ENCODE data around the gene FAU. TPM values are rescaled to one million over a fixed set of nuclear protein-coding genes. Genes with fewer than 3 reads are reported as not detected.

FAU gene
- total RNA-seq, 1 donor from 2014 or later: 1,253 TPM

- H3K27ac ChIP-seq: peak overlapping the region; percentile 93 to 97
- no peaks in the 10 kb centered on the region for H3K27me3 ChIP-seq
- TF ChIP-seq, protein P1, sequence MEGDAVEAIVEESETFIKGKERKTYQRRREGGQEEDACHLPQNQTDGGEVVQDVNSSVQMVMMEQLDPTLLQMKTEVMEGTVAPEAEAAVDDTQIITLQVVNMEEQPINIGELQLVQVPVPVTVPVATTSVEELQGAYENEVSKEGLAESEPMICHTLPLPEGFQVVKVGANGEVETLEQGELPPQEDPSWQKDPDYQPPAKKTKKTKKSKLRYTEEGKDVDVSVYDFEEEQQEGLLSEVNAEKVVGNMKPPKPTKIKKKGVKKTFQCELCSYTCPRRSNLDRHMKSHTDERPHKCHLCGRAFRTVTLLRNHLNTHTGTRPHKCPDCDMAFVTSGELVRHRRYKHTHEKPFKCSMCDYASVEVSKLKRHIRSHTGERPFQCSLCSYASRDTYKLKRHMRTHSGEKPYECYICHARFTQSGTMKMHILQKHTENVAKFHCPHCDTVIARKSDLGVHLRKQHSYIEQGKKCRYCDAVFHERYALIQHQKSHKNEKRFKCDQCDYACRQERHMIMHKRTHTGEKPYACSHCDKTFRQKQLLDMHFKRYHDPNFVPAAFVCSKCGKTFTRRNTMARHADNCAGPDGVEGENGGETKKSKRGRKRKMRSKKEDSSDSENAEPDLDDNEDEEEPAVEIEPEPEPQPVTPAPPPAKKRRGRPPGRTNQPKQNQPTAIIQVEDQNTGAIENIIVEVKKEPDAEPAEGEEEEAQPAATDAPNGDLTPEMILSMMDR (IDR thresholded peaks at IDR 0.05): no peak
- H3K36me3 ChIP-seq: peaks cover 28 to 43% of the 10 kb centered on the region in 2 donors
- intact Hi-C loops (cut with DNase I): loop anchor here (1.0 to 10.0 kb wide), 8 partner anchors 12 to 280 kb away; partner anchors contain the start of genes ATG2A, FAU, MAP4K2 and MRPL49
- peak overlapping the region; percentile 85 to 90 for H3K4me3 ChIP-seq
- H3K4me1 ChIP-seq: peaks cover 10% of the 10 kb centered on the region in 2 donors
- H3K9me3 ChIP-seq: no peaks in the 10 kb centered on the region
- no peak for DNase-seq (ENCODE audit: low spot score in 2 of 2)
Observed at GRCh38 chr11:65084598-65085375, 37.1 kb downstream of the FAU start.

GRCh38 chr11:65083834-65084597 lies 37.9 kb downstream of the FAU start, which contains the start of the genes CDCA5 and ZFPL1:
TSS of gene CDCA5 (minus strand) at chr11:65084040. CDS start at chr11:65083978, 62 bp downstream.
TSS of gene ZFPL1 (plus strand) at chr11:65084222. CDS start at chr11:65084699, 477 bp downstream.
- TF ChIP-seq, protein P1 (IDR thresholded peaks at IDR 0.05): no peak
- H3K27me3 ChIP-seq: no peaks in the 10 kb centered on the region
- H3K36me3 ChIP-seq: peaks cover 28 to 37% of the 10 kb centered on the region in 2 donors

GRCh38 chr11:65083134-65083833 lies 38.6 kb downstream of the FAU start:
- Histone ChIP-seq H3K4me1 (peaks cover 10% of the 10 kb centered on the region in 2 donors), H3K36me3 (peaks cover 26 to 29% of the 10 kb centered on the region in 2 donors), H3K27me3 (no peaks in the 10 kb centered on the region), H3K27ac (peak overlapping the region; percentile 93 to 97), H3K4me3 (peak overlapping the region; percentile 85 to 90), H3K9me3 (no peaks in the 10 kb centered on the region)
- TF ChIP-seq, protein P1 (IDR thresholded peaks at IDR 0.05): no peak
- no peak for DNase-seq (ENCODE audit: low spot score in 2 of 2)
- intact Hi-C loops (cut with DNase I): loop anchor here (5.0 to 10.0 kb wide), 3 partner anchors 41 to 278 kb away; partner anchors contain the start of genes MAP4K2, SAC3D1 and SNX15

More at GRCh38 chr11:65083834-65084597, 37.9 kb downstream of the FAU start, which contains the start of the genes CDCA5 and ZFPL1:
- peak; percentile 77 to 97 for DNase-seq (ENCODE audit: low spot score in 2 of 2)
- H3K9me3 ChIP-seq: no peaks in the 10 kb centered on the region
- intact Hi-C loops (cut with DNase I): loop anchor here (1.0 to 10.0 kb wide), 8 partner anchors 12 to 279 kb away; partner anchors contain the start of genes ATG2A, FAU, MAP4K2 and MRPL49
- peaks cover 10% of the 10 kb centered on the region in 2 donors for H3K4me1 ChIP-seq
- peak within 1 kb of the TSS; percentile 85 to 90 for H3K4me3 ChIP-seq
- peak within 1 kb of the TSS; percentile 93 to 97 for H3K27ac ChIP-seq

- Histone ChIP-seq H3K4me1 (no peaks in the 10 kb centered on the region), H3K36me3 (no peaks in the 10 kb centered on the region), H3K4me3 (no peak overlapping the region), H3K9me3 (no peaks in the 10 kb centered on the region), H3K27me3 (no peaks in the 10 kb centered on the region), H3K27ac (no peak overlapping the region)
- intact Hi-C loops (cut with DNase I): no loop called here
- no peak for DNase-seq (ENCODE audit: low spot score in 2 of 2)
- TF ChIP-seq, protein P1 (IDR thresholded peaks at IDR 0.05): no peak
Observed at GRCh38 chr11:65078786-65079342, 43.1 kb downstream of the FAU start.

- TF ChIP-seq, protein P1 (IDR thresholded peaks at IDR 0.05): peak in 1 of 3 experiments; percentile 38
- Histone ChIP-seq H3K4me3 (no peak overlapping the region), H3K27ac (no peak overlapping the region), H3K9me3 (no peaks in the 10 kb centered on the region), H3K27me3 (no peaks in the 10 kb centered on the region), H3K36me3 (no peaks in the 10 kb centered on the region), H3K4me1 (no peaks in the 10 kb centered on the region)
- DNase-seq (ENCODE audit: low spot score in 2 of 2): no peak
- intact Hi-C loops (cut with DNase I): no loop called here
Observed at GRCh38 chr11:65078151-65078550, 43.8 kb downstream of the FAU start.

All from ascending aorta (tissue), 2 donors.